Glomerular visceral epithelial cell (primary cell): ENCODE measurements around the gene ZNF574.
"Not testable (repeated sequence)": the region's sequence is repeated elsewhere in the genome, so short reads cannot be mapped to it uniquely, and the experiment has no call there.

ENCODE experiments used
- DNase-seq: peaks from one replicate; pipeline ENCODE4 v3.0.0-alpha.2; 2016; ENCODE audit errors: extremely low spot score

Gene ZNF574

GRCh38 chr19:42075616-42076379, at the start of gene ZNF574:
ZNF574 (plus strand) TSS chr19:42076166; CDS start chr19:42078607, 2,441 bp downstream.
- peak; percentile 100 for DNase-seq

GRCh38 chr19:42028304-42029216, 47.4 kb upstream of the ZNF574 start:
- no peak for DNase-seq

GRCh38 chr19:42030645-42031440, 45.1 kb upstream of the ZNF574 start:
- DNase-seq = no peak

- no peak for DNase-seq
Observed at GRCh38 chr19:42032431-42032830, 43.5 kb upstream of the ZNF574 start.

- no peak for DNase-seq
Observed at GRCh38 chr19:42033413-42033812, 42.6 kb upstream of the ZNF574 start.

GRCh38 chr19:42034640-42035391, 41.1 kb upstream of the ZNF574 start:
- peak; percentile 60 for DNase-seq

GRCh38 chr19:42037649-42038048, 38.3 kb upstream of the ZNF574 start:
- no peak for DNase-seq

GRCh38 chr19:42038666-42039065, 37.3 kb upstream of the ZNF574 start:
- no peak for DNase-seq

GRCh38 chr19:42040031-42040430, 35.9 kb upstream of the ZNF574 start:
- DNase-seq = no peak

- DNase-seq = not testable (repeated sequence)
Observed at GRCh38 chr19:42040491-42040890, 35.5 kb upstream of the ZNF574 start.

- DNase-seq = no peak
Observed at GRCh38 chr19:42042455-42043170, 33.4 kb upstream of the ZNF574 start.

GRCh38 chr19:42045575-42045974, 30.4 kb upstream of the ZNF574 start:
- DNase-seq = no peak

GRCh38 chr19:42048992-42049391, 27.0 kb upstream of the ZNF574 start:
- DNase-seq = no peak

- no peak for DNase-seq
Observed at GRCh38 chr19:42051166-42052115, 24.5 kb upstream of the ZNF574 start.

- DNase-seq = no peak
Observed at GRCh38 chr19:42052241-42052863, 23.6 kb upstream of the ZNF574 start.

- no peak for DNase-seq
Observed at GRCh38 chr19:42053037-42053935, 22.7 kb upstream of the ZNF574 start.

GRCh38 chr19:42054205-42054604, 21.8 kb upstream of the ZNF574 start:
- DNase-seq = no peak

GRCh38 chr19:42057846-42058245, 18.1 kb upstream of the ZNF574 start:
- DNase-seq = no peak
